ENCODE data around the gene ARHGEF6. TPM values are rescaled to one million over a fixed set of nuclear protein-coding genes. Genes with fewer than 3 reads are reported as not detected.

The ARHGEF6 gene
- total RNA-seq, 1 donor, result 10.0 TPM

DNA sequence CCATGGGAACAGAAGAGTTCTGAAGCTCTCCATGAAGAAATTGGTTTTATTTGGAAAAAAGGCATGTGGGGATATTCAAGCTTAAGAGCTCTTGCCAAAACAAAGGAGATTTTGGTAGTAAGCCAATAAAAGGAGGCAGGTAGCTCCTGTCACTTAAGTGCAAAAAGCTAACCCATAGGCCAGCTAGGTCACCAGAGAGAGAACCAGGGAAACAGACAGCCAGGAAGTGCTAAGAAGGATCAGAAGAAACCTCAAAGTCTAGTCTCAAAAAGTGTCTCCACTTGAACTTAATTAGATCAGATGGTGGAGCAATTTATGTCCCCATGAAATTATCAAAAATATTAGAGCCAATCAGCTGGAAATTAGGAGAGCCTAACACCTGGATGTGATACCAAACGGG lies 83.6 kb downstream of the ARHGEF6 start:
- TF ChIP-seq CTCF (IDR thresholded peaks at IDR 0.05; ENCODE audit: insufficient read depth, low read length), result no peak
- DNase-seq (ENCODE audit: low read depth), result no peak
- H3K4me3 ChIP-seq (ENCODE audit: low read depth, low read length), result no peak overlapping the region

GRCh38 chrX:136694431-136695087 lies 86.2 kb downstream of the ARHGEF6 start:
- DNase-seq (ENCODE audit: low read depth), result peak; percentile 77
- peak; percentile 74 for TF ChIP-seq CTCF (IDR thresholded peaks at IDR 0.05; ENCODE audit: insufficient read depth, low read length)
- H3K4me3 ChIP-seq (ENCODE audit: low read depth, low read length), result no peak overlapping the region

GRCh38 chrX:136692271-136692670 lies 88.5 kb downstream of the ARHGEF6 start:
- no peak overlapping the region for H3K4me3 ChIP-seq (ENCODE audit: low read depth, low read length)
- peak; percentile 43 for DNase-seq (ENCODE audit: low read depth)
- no peak for TF ChIP-seq CTCF (IDR thresholded peaks at IDR 0.05; ENCODE audit: insufficient read depth, low read length)

DNA sequence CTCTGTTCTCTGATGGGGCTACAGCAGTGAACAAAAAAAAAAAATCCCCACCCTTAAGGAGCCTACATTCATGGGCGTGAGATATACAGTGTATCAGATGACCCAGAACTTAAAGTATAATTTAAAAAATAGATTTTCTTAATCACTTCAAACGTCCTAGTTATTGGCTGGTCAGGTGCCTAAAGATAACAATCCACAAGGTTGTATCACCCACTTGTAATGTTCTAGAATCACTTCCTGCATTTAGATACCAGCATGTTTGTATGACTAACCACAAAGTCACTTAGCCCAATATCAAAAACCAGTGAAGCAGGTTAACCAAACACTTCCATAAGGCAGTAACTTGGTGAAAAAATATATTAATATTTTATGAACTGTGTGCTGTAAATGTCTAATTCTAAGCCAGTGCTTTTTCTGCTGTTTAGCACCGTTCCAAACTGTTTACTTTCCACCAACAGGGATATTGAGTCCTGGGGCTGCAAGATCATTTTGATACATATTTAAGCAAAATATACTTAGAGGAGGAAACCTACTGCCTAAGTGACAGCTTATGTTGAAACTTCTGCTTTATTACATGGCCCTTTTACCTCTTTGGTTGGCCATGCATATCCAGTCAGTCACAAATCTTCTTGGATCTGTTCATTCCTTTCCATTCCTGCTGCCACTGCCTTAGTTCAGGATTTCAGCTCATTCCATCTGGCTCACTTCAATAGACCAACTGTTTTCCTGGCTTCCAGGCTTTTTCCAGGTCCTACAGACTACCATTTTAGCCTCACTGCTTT lies 89.5 kb downstream of the ARHGEF6 start:
- DNase-seq (ENCODE audit: low read depth), result no peak
- no peak for TF ChIP-seq CTCF (IDR thresholded peaks at IDR 0.05; ENCODE audit: insufficient read depth, low read length)
- no peak overlapping the region for H3K4me3 ChIP-seq (ENCODE audit: low read depth, low read length)

- no peak overlapping the region for H3K4me3 ChIP-seq (ENCODE audit: low read depth, low read length)
- DNase-seq (ENCODE audit: low read depth), result no peak
- no peak for TF ChIP-seq CTCF (IDR thresholded peaks at IDR 0.05; ENCODE audit: insufficient read depth, low read length)
Observed at GRCh38 chrX:136689436-136689835, 91.3 kb downstream of the ARHGEF6 start.

DNA sequence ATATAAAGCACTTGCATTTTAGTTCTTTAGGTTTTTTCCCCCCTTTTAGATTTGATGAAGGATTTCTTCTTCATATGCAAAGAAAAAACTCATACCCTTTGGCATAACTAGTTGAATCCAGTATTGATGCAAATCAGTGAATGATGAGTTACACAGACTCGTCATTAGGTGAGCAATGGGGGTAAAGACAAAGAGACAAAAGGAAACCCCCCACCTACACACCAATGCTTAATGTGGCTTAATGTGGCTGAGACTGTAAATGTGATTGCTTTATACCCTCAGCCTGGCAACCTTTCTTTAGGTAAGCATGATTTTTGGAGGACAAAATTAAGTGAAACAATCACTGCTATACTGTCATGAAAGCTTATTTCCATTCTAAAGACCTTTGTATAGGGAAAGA lies 93.3 kb downstream of the ARHGEF6 start:
- no peak for TF ChIP-seq CTCF (IDR thresholded peaks at IDR 0.05; ENCODE audit: insufficient read depth, low read length)
- no peak overlapping the region for H3K4me3 ChIP-seq (ENCODE audit: low read depth, low read length)
- DNase-seq (ENCODE audit: low read depth), result no peak

Measured in fibroblast of the aortic adventitia (primary cell).